ENCODE data around the gene MAP3K20.
"Not testable (repeated sequence)": the region's sequence is repeated elsewhere in the genome, so short reads cannot be mapped to it uniquely, and the experiment has no call there.

Gene MAP3K20

DNA sequence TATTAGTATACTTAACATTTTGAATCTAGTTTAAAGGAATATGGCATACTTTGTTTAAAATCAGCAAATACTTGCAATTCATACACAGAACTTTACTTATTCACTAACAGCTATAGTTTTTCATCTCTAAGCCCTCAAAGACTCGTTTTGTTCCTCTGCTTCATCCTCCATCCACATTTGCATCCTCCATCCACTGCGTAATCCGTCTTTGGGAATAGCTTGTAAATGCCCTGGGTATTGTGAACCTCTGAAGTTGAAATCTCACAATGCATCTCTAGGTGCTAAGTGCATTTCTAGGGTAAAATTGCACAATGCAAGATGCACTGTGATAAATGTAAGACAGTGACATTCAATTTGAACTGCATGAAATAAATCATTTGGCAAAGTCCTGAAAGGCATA is 163.2 kb downstream of the MAP3K20 start:
- no peak for DNase-seq

DNA sequence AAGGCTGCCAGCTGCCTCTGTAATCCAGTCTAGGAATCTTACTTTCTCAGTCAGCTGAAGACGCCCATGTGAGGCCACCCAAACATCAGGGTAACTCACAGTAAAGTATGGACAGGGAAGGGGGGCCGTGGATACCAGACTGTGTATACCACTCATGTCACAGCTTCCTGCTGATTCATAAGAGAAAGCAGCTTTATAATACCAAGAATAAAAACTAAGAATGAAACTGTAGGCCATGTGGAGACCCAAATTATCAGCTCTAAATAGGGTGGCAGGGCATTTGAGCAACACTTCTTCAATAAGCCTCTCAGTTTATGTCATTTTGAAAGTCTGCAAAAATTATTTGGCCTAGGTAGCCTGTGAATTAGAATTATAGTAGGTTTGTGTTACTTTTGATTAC is 164.0 kb downstream of the MAP3K20 start:
- DNase-seq = no peak

DNA sequence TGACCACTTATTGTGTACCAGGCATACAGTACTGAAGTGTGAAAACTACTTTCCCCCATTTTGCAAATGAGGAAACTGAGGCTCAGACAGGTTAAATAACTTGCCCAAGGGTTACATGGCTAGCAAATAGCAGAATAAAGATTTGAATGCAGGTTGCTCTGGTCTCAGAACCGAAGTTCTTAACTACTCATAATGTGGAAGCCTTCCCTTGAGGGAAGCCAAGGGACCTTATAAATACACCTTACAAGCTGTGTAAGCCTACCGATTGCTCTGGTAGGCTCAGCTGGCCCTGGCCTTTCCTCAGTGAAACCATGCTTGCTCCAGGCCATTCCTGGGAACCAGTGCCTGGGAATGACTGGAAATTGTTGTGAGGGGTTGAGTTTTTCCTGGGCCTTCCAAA is 164.4 kb downstream of the MAP3K20 start:
- DNase-seq = no peak

DNA sequence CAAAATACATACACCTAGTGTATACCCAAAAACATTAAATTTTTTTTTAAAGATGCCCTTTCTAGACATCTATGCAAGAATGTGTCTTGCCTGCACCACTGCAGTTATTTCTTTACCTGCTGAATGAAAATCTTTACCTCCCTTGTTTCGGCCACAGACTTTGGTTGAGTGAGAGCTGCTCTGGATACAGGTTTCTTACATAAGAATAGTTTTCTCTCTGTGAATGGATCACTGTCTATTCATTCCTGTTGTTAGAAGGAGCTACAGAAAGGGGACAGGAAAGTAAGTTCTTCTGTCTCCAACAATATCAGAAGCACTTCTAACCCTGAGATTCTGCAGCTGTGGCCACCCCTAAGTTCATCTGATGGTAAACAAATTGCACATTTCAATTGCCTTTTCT is 166.0 kb downstream of the MAP3K20 start:
- no peak for DNase-seq

DNA sequence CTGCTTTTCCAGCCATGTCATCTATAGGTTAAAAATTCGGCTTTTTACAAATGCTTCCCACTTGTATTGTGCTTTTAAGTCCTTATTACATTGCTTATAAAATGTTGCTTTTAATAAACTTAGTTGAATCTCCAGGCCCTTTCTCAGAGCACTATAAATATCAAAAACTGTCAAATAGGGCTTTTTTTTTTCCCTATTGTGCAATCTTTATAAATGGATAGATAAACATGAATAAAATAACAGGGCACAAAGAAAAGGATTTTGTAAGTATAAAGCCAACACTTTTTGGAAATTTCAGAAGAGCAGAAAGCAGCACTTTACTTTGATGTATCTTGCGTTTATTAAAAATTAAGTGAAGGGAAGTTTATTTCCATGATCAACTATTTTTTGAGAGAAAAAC is 171.5 kb downstream of the MAP3K20 start:
- no peak for DNase-seq

DNA sequence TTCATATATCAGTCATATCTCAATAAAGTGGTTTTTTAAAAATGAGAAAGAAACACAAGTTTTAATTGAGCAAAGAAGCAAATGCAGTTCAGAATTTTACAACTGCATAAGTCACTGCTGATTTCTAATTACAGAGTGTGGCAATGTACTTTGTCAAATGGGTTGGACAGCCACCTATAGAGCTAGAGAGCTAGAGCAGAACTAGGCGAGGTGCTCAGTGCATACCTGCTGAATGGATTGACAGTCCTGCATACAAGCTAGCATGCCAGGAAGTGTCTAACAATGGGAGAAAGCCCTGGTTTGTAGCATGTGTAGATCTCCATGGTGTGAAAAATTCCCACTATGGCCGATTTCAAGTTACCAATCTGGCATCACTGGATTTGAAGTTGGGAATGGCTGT is 172.7 kb downstream of the MAP3K20 start:
- no peak for DNase-seq

DNA sequence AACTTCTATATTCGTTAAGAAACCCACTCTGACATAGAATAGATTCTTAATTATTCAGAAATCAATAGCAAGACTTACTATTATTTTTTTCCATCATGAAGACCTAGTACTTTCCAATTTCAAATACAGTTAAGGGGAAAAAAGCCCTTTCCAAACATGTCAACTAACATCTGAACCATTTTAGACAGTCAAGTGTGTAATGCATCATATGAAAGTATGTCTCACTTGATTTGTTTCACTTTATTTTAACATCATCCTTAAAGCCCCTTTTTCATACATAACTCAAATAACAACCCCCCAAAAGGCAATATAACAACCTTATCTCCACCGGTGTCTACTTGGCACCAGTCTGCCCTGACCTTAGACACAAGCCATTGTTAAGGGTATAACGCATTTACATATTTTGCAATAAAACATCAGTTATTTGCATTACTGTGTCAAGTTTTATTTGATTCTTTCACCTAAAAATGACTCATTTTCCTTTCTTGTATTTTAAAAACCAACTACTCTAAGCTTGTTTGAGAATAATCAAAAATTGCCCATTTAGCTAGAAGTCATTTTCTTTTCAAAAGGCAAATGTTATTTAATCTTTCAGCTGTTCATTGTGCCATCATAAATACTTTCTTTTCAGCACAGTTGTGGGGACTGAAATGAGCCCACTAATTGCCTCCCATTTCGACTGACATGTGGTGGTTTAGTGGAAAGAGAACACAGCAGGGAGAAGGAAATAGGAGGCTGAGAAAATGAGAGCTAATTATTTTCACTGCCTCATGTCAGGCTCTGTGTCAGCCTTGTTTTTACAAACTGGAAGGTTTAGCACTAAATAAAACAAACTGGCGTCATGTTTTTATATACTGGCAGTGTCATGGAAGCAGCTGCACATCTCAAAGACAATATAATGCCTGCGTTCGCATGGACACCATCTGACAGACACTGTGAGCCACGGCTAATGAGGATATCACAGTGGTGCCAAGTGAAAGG is 174.3 kb downstream of the MAP3K20 start:
- DNase-seq = no peak

DNA sequence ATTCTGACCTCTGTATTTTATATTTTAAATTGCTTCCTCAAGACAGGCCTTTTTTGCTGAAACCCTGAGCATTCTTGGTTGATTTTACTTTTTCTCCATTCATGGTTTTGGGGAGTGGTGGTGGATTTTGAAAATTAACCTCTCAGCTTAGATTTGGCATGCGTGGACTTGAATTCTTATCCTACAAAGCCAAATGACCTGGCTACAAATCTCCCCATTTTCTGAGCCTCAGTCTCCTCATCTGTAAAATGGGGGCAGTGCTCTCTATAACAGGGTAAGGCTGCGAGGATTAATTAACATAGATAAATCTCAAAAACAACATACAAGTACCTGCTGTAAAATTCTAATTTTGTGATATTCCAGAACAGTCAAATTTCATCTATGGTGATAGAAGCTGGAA is 175.6 kb downstream of the MAP3K20 start:
- DNase-seq = no peak

DNA sequence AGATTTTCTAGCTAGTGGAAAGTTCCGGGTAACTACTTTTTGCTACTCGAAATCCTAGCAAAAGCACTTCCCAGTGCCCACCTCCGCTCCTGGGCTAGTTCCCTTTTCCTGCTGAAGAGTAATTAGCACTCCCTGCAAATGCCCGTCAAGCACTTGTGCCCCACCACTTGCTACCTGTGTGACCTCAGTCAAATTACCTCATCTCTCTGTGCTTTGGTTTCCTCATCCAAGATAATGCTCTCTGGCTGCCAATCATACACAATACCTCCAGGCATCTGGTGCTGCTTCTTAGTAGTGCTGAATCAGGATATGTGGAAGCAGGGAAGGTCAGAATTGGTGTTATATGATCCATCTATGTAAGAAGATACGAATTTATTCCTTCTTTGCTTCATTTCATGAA is 176.9 kb downstream of the MAP3K20 start:
- DNase-seq = no peak

DNA sequence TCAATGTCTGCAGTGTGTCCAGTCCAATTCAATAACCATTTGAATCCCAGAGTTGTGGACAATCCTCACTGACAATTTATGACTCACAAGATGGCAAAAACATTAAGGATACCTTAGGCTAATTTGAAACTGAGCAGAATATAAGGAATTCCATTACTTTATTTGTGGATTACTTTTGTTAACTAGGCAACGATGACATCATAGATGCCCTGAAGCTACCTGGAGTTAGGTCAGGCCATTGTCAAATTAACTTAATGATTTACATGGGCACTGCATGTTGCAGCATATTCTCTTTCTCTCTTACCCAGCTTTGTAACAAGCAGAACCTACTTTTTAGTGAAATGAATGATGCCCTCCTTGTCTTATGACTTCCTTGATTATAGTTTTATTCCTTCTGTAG is 179.0 kb downstream of the MAP3K20 start:
- no peak for DNase-seq

DNA sequence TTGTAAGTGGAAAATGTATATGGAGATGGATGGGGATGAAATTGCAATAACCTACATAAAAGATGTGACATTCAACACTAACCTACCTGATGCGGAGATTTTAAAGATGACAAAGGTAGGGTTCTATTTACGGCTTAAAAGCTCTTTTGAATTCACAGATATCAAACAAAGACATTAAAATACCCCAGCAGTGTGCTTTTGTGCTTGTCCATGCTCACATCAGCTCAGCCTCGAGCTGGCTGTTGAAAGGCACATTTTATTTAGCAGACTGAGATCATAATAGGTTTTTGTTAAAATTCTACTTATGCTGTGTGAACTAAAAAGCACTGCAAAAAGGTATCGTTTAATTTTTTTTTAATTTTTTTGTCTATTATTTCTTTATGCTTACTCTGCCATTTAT is 183.1 kb downstream of the MAP3K20 start:
- no peak for DNase-seq

DNA sequence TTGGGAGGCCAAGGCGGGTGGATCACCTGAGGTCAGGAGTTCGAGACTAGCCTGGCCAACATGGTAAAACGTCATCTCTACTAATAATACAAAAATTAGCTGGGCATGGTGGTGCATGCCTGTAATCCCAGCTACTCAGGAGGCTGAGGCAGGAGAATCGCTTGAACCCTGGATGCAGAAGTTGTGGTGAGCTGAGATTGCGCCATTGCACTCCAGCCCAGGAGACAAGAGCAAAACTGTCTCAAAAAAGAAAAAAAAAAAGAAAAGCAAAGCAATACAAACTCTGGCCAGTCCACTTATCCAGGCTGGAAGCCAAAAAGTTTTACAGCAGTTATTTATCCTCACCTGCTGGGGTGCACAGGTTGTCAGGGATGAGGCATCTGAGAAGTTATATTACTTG is 186.7 kb downstream of the MAP3K20 start:
- not testable (repeated sequence) for DNase-seq

DNA sequence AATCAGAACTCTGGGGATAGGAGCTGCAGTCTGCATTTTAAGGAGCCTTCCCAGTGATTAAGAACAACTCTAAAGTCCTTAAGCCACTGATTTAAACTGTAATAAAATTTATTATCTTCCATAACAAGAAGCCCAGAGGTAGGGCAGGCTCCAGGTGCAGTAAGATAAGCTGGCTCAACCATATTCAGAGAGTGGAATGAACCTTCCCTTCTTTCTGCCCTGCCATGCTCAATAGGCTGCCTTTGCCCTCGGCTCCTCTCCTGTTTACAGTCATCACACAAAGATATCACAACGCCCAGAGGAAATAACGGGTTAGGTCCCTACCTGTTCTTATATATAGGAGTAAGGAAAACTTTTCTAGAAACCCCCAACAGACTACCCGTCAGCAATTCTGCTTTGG is 188.5 kb downstream of the MAP3K20 start:
- no peak for DNase-seq

DNA sequence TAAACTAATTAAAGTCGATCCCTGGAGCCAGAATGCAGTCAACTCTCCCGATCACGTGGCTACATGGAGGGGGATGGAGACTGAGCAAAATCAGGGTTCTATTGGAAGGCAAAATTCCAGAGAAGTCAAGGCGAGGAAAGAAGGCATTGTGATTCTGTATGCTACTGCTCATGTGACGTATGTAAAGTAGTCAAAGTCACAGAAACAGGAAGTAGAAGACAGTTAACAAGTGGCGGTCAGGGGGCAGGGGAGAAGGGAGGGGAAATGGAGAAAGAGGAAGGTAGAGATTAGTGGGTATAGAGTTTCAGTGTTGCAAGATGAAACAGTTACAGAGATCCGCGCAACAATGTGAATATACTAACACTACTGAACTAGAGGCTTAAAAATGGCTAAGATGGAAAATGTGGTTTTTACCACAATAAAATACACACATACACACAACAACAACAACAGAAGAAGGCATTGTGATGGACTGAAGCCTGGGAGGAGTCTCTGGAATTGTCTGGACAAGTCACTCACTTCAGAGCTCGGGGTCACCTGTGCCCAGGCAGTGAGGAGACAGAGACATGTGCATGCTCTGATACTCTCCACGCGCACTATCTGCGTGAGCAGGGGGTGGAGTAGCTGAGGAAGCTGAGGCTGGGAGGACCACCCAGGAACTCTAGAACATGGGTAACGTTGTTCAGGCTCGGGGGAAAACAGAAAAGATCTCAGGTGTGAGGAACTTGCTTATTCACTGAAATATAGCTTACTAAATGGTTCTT is 189.1 kb downstream of the MAP3K20 start:
- no peak for DNase-seq

DNA sequence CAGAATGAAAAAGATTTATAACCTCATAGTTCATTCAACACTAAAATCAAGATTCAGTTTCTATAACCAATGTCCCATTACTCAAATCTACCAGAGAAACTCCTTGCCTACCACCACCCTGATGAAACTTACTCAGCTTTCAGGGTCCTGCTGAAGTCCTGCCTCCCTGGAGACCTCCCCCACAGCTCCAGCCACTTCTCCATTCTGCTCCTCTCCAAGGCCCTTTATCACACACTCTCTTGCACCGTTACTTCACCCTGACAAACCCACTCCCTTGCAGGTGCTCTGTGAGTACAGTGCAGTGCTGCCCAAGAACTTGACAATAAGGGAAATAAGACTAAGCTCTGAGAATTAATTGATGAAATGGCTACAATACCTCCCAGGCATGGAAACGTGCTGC is 195.5 kb downstream of the MAP3K20 start:
- no peak for DNase-seq

DNA sequence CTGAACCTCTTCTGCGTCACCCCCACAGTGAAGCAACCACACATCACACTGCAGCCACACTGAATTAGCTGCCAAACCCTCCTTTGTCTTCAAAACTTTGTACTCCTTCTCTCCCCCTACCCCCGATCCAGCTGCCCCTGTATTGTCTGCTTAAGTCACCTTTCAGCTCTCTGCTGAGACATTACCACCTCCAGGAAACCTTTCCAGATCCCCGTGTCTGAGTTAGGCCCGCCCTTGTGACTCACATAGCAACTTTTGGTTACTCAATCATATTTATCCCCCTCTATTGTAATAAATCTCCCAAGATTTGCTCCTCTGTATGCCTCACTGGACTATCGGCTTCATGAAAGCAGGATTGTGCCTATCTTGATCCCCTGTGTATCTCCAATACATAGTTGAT is 196.2 kb downstream of the MAP3K20 start:
- no peak for DNase-seq

DNA sequence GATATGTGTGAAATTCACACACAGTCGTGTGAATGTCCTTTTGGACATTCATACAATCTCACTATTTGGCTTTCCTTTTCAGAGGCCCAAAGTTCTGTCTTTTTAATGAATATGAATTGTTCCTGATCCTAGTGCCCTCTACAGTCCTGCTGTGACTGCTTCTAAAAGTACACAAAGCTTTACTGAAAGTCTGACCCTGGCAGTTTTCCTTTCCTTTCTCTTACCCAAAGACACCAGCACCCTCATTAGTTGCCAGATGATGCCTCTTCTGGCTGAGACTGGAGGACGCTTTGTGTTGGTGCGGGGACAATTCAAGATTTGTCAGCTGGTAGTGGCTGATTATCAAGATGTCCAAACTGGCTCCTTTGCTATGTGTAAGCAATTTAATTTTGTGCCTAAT is 197.2 kb downstream of the MAP3K20 start:
- DNase-seq = no peak

DNA sequence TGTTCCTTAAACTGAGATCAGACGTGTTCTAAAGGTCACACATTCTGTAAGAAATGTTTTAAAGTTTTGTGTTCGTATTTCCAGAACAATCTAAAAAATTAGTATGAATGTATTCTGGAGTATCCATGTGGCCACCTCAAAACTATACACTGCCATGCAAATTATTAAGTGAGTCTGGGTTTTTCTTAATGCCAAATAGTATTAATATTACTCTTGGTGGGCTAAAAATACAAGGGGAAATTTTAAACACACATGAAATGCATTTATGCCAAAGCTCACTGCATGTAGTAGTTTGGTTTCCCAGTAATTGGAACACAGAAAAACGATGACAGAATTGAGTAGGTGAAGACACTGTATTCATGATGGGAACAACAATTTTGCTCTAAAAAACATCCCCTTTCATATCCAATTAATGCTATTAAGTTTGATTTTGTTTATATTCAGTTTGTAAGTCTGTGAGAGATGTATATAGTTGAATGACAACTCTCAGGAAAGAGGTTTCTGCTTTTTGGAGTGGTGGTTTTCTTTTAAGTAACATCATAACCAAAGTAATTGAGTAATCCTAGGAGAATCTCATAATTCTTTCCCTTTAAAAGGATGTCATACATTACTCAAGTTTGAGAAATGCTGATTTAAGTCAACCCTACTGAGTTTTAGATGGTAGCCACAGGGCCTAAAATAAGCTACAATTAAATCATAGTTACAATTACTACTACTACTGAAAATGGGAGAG is 203.3 kb downstream of the MAP3K20 start:
- no peak for DNase-seq

DNA sequence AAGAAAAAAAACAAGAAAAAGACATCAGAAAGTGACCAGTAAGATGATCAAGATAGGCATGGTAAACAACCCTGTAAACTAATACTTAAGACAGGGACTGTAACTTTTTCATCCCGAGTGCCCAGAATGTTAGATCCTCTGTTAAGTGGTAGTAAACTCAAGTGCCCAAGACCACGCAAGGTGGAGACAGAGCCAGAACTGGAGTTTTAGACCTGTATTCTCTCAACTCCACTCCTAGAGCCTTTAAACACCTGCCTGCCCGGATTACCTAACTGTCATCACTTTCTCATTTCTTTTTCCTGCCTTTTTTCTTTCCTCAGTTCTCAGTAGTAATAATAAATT is 203.9 kb downstream of the MAP3K20 start:
- DNase-seq = no peak

DNA sequence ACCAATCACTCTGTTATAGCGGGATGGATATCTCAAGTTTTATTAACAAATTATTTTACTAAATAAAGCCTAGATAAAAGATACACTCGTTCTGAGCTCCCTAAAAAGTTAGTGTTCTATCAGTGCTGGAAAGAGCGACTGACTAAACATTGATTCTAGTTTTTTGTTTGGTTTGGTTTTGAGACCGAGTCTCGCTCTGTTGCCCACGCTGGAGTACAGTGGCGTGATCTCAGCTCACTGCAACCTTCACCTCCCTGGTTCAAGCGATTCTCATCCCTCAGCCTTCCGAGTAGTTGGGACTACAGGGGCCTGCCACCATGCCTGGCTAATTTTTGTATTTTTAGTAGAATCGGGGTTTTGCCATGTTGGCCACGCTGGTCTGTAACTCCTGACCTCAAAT is 205.2 kb downstream of the MAP3K20 start:
- DNase-seq = no peak

DNA sequence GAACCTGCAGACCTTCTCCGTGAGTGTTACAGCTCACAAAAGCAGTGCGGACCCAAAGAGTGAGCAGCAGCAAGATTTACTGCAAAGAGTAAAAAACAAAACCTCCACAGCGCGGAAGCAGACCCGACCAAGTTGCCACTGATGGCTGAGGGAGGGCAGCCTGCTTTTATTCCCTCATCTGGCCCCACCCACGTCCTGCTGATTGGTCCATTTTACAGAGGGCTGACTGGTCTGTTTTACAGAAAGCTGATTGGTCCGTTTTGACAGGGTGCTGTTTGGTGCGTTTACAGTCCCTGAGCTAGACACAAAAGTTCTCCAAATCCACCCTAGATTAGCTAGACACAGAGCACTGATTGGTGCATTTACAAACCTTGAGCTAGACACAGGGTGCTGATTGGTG is 206.3 kb downstream of the MAP3K20 start:
- DNase-seq = not testable (repeated sequence)

DNA sequence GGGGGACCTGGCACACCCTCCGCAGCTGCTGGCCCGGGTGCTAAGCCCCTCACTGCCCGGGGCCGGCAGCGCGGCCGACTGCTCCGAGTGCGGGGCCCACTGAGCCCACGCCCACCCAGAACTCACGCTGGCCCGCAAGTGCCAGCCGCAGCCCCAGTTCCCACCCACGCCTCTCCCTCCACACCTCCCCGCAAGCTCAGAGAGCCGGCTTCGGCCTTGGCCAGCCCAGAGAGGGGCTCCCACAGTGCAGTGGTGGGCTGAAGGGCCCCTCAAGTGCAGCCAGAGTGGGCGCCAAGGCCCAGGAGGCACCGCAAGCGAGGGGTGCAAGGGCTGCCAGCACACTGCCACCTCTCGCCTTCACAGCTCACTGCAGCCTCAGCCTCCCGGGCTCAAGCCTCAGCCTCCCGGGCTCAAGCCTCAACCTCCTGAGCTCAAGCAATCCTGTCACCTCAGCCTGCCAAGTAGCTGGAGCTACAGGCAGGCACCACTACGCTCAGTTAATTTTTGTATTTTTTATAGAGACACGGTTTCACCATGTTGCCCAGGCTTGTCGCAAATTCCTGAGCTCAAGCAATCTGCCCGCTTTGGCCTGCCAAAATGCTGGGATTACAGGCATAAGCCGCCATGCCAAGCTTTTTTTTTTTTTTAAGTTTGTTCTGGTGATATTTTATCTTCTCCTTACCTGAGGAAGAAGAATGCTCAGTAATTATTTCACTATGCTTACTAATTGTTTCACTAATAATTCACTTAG is 207.3 kb downstream of the MAP3K20 start:
- DNase-seq = no peak
